Femur (tissue), 1 donor: ENCODE data around the gene PDCD10.
A peak's percentile ranks its signal among the peaks of the same experiment; 100 is the strongest.

Experiments
- DNase-seq: peaks from one replicate; pipeline ENCODE4 v3.0.0-alpha.2; 2017

Gene PDCD10

DNA sequence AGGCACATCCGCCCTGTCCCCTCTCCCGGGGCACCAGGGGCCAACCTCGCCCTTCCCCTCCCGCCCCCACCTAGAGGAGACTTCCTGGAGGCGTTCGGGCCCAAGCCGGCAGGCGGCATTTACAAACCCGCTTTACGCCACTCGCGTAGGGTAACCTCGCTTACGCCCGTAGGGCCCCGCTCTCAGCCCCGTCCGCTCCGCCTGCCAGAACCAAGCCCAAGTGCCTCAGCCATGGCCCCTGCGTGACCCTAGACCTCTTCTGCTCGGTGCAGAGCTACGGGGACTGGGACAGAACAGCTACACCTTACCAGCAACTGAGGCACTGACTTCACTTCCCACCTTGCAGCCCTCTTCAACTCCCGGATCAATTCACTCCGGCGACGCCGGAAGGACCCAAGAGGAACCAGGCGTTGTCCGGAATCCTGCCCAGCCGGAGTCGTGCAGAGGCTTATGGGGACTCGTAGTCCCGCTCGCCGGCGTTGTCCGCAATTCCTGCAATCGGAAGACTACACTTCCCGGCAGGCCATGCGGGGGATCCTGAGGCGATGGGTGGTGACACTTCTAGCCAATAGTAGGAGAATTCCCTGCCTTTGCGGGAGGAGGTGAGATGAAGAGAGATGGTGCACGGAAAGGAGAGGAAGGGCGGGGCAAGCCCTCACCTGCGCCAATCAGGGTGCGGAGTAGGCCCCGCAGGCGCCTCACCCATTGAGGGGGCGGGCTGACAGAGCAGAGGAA, at the start of gene PDCD10:
Gene PDCD10, minus strand, starts transcription at position 395 of the 735 bp plus-strand sequence. CDS start 14,735 bp downstream, outside the sequence.
- DNase-seq: peak; percentile 99

DNA sequence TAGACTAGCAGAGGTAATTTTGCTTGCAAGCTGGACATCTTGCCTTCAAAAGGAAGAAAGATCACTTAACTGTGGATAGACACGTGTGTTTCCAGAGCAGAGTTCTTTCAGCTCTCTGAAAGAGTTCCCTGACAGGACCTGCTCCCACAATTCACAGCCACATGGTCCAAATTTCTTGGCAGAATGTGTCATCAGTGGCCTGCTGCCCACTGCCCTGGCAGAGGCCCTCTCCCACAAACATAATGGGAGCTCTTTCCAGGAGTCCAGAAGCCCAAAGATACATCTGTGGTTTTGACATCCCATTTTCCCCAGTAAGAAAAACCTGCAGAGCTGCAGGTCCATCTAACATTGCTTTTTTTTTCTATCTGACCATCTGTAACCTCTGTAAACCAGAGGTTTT, 49.1 kb upstream of the PDCD10 start:
- DNase-seq: peak; percentile 43

DNA sequence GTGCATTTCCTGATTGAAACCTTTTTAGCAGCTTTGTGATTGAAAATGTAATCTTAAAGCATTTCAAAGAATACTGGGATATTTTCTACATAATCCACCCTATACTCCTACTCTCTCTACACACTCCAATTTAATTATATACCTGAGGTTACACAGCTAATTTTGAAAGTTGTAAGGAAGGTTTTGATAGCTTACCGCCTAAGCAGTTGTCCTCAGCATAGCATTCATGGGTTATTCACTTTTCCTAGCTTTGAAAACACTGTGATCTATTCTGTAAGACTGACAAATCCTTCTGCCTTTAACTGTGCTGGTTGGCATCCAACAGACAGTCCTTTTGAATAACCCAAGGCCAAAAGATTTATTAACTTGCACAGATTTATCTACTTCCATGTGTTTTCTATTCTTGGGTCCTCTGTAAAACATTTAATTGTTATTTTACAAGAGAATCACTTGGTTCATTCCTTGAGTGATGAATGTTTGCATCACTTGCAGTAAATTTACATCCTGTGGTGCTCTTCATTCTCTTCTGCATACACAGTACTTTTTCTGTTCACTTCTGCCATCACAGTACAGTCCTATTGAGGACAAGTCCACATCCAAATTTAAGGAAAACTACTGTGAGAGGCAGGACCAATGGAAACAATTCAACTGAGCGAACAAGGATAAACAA, 45.7 kb upstream of the PDCD10 start:
- DNase-seq: no peak

DNA sequence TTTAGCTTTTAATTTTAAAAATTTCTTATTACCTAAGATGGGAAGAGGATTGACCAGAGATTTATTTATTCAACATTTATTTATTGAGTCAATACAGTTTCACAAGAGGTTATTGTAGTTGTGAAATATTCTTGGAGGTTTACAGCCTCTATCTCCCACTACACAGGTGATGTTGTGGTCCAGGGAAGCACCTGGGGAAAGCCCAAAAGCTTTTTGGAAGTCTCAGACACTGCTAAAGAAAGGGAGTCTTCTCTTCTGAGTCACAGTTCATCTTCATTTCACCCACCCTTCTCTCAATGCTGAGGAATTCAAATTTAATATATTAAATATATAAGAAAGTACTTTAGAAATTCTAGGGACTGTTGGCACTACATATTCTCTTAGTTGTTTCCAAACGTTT, 42.7 kb upstream of the PDCD10 start:
- no peak for DNase-seq

DNA sequence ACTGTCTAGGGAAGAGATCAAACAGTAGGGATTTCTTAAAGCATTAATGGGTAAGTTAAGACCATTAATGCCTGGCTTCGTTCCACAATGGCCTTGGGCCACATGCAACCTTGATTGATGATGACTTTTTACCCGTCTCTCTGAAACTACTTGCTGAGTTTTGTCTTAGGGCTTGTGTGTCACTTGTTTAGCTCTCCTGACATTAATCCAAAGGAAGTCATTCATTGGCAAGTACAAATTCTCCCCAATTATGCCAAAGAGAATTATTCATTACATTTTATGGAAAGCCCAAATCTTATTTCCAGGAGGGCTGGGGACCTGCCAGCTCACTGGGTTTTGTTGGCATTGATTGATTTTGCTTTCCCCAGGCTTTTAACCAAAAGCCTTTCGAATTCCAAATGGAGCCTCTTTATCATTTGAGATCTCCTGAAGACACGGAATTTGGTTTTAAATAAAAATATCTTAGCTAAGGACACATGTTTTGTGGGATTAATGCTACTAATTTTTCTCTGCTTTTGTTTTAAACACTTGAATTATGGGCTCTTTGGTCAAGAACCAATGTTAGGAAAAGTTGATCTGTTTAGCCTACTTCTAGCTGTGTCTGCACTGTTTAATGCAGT, 41.5 kb upstream of the PDCD10 start:
- no peak for DNase-seq

DNA sequence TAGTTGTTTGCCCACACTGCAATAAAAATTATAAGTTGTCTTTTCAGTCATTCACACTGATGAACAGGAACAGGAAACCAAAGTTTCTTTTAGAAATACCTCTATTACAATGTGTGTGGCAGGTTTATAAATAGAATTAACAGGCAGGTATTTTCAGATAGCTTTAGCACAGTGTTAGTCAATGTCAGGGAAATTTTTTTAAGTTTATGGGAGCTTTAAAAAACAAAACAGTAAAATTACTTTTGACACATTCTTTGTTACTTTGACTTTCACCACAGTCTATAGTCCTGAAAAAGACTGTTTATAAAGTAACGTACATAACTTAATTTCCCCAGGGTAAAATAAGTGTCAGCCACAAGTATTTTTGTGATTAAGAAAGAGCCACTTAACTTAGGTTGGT, 38.9 kb upstream of the PDCD10 start:
- DNase-seq: no peak

DNA sequence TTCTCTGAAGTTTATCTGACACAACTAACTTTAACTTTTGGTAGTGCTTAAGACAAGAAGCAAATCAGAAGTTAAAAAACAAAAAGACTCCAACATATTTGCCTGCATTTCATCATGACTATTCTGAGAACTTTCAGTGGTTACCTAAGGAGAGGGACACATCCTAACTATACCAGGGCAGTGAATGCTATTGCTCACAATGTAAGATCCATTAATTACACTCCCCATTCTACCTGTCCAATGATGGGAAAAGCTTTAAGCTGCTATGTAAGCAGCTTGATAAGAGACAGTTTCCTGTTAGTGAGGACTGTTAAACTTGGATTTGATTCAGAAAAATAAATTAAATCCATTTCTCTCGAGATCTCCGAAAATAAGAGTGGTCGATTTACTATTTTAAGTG, 38.3 kb upstream of the PDCD10 start:
- no peak for DNase-seq

DNA sequence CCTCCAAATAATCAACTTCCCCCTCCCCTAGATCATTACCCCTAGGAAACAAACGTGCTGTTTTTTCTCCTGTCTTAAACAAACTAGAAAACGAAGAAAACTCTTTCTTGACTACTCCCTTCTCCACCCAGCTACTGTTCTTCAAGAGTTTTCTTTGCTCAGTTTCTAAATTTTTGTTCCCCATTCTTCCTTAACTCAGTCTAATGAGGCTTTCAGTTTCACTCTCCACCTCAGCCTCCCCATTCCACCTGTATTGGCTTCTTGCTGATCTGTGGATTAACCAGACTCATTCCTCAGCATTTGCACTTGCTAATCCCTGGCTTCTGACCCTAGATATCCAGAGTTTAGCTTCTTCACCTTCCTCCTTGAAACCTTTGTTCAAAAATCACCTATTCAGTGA, 27.6 kb upstream of the PDCD10 start:
- DNase-seq: no peak

DNA sequence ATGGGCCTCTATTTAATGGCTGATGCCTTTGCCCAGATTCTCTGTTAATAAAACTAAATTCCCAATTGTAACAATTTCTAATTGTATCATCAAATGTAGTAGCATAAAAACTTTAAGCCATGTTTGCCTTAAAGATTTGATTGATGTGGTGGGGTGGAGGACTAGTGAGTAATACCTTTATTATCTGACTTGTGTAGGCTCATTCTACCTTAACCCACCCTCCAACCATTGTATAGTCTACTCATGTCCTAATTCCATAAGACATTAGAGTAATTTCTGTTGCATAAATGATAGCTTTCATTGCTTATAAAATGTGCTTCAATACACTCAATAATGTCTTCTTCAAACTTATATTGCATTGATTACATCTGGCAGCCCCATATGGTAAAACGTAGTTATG, 26.6 kb upstream of the PDCD10 start:
- no peak for DNase-seq

DNA sequence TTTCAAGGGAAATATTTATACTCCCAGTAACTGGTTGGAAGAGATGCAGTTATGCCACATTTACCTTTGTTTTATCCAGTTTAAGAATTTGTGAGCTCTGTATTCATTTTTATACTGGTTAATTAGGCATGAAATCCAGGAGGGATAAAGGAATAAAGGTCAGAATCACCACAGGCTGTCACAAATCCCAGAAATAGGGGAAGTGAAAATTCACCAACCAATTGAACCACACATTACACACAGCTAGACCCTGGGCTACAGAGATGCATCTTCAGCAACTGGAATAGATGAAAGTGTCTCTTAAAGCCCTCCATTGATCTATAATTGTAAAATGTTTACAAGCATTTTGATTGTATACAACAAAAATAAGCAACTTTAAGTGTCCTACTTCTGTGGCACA, 19.4 kb upstream of the PDCD10 start:
- no peak for DNase-seq

DNA sequence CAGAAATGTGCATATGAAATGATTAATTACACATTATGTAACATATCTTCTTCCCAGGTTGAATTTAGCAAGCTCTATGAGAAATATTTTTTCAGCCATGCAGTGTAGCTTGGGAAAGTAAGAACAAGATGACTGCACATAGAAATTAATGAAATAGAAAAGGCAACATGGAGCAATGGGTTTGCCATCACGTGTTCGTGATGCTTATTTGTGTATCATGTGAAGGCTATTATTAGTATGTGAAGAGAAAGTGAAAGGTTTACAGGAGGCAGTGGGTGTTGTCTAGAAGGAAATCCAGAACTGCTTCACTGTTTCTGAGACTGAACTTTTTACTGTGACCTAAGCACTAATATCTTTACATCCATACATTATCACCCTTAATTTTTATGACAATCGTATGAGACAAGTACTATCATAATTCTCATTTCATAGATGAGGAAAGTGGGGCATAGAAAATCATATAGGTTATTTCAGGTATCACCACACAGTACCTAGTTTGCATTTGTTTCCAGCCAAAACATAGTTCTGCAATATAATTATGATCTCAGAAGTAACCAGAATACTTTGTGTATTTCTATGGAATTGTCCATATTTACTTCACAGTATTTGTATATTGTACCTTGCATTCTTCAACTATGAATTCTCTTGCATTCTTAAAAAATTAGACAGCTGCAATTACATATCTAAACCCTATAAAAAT, 15.7 kb upstream of the PDCD10 start:
- DNase-seq: no peak

DNA sequence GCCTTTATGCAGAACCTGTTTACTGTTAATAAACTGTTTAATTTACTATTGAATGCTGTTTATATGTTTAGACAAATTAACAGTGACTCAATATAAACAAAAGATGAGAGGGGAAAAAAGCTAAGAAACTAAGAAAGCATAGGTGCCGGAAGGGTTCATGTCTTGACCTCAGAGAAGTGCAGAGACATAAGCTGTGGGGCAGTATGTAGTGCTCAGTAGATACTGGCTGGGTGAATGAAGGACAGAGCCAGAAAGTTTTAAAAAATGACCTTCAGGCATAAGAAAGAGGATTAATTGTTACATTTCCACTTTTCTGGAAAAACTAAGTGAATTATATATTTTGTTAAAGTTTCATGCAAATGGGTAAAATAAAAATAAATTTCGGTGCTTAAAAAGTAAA, 15.0 kb upstream of the PDCD10 start:
- no peak for DNase-seq

DNA sequence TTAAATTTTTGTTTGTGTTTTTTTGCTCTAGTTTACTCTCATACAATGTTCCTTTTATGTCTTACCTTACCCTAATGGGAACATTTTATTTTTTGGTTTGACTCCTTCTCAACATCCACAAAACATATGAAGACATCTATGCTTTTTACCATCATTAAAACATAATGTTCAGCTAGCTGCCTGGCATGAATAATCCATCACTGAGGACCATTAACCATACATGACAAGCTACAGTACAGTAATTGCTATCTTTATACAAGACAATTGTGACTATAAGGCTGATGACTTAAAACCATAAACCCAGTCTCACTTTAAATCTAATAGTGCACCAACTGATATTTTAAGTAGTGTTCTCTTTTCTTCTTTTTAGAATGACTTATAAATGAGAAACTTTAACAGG, 14.5 kb upstream of the PDCD10 start:
- no peak for DNase-seq

DNA sequence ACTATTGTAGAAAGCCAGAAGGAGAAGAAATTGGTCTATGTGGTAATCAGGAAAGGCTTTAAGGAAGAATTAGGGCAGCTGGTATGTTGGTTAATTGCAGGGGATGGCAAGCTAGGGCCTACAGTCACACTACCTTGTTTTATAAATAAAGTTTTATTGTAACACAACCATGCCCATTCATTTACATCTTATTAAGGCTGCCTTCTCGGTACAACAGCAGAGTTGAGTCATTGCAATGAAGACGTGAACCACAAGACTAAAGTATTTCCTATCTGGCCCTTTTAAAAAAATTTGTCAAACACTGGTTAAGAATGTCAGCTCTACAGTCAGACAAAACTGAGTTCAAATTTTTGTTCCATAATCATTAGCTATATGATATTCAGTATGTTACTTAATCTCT, 9.1 kb upstream of the PDCD10 start:
- no peak for DNase-seq

DNA sequence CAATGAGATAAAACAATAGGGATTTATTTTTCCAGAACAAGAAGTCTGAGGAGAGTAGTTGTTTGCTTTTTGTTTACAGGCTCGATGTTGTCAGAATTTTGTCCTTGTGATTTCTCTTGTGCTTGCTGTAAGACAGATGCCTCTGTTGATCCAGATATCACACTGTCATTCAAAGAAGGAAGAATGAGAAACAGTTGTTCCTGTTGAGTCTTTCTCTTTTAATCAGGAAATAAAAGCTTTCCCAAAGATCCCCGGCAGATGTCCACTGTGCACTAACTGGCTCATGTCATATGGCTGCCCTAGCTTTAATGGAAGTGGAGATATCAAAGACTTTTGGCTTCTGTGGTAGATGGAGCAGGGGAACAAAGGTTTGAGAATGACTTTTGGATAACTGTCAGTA, 7.6 kb upstream of the PDCD10 start:
- no peak for DNase-seq

DNA sequence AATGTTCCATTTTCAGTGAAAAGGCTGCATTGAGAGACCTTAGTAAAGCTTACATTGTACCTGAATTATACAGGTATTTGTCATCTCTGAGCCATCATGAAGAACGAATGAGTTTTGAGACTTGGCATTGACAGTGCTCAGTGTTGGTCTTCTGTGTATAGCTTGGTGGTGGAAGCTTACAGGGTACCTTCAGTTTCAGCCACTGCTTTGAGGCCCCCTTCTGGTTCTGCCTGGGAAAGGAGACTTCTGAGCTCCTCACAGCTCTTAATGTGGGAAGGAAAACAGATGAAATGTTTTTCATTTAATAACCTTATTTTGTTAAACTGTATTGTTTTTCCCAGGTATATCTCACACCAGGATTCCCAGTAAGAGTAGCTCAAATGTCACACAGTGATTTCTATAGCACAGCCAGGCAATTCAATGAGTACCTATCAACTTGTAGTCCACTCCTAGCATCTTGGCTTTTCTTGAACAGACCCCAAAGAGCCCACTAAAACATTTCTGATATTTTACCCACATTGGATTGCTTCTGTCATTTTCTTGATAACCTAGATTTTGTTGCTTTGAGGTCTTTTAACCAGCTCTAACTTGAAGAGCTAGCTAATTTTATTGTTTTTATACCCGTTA, 6.4 kb upstream of the PDCD10 start:
- DNase-seq: no peak

DNA sequence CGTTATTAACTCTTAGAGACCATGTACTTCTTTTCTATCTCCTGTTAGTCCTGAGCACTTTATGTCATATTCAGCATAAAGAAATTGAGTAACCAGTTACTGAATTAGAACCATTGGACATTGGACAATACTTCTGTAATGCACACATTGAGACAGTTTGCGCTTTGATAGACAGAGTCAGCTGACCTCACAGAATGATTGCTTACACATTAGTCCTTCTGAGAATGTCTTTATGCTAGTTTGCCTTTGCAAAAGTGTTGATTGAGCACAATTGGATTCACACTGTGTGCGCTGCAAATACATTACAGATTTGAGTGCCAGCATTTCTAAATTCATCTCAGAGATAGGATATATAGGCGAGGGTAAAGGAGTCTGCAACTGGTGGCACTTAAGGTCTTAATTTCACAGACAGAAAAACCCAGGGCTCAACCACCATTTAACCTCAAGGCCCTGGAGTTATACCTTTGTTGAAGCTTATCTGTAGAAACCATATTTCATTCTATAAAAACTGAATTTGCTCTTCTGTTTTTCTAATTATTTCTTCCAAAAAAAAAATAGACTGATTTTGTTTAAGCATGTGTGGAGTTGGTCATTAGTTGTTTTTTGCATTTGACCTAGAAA, 4.6 kb upstream of the PDCD10 start:
- no peak for DNase-seq

DNA sequence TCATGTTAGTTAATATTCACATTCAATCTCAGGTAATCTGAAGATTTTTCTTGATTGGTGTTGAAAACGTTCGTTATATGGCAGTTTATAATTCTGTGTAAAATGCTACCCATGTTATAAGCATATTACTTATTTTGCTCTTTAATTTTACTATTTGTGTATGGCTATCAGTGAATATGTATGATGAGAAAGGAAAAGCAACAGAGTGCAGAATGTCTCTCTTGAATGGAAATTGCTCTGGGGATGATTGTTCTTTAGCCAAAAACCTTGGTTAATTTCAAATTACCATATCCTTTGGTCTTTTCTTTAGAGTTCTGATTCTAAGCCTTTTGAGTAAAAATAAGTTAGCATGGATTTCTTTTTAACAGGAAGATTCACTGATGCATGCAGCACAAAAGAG, 3.3 kb upstream of the PDCD10 start:
- DNase-seq: no peak

DNA sequence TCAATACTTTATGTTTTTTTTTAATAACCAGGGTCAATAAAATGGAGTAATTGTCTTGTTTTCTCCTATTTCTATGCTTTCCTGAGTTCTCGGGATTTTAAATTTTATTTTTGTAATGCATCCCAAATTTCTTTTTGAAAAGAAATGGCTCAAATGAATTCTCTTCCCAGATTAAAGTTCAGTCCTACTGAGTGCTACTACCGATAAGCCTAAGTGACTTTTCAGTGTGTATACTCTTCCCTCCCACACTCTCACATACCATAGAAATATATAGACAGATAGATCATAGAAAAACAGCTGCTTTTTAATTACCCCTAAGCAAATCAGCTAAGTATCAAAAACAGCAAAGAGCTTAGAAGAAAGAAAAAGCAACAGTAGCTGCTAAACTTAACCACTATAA, 2.3 kb upstream of the PDCD10 start:
- DNase-seq: no peak

DNA sequence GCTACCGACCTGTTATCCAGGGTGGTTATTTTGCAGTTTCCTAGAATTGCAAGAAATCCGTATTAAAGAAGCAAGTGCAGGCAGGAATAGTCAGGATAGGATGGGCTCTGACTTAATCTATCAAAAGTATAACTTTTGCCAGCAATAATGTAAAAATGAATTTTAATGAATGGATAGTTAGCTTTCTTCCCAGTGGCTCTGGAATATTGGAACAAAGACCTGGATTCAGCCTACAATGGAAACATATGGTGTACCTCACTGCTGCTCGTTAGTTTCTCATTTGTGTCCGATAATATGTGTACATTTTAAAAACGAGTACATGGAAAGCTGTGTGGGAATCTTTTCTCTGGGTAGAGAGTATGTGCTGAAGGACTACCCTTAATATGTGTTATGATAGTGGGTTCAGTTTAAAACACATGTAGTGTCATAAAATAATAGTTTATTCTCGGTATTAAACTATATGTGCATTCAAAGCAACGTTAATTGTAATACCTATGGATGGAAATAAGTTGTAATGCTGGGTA, 1.6 kb upstream of the PDCD10 start:
- DNase-seq: no peak

DNA sequence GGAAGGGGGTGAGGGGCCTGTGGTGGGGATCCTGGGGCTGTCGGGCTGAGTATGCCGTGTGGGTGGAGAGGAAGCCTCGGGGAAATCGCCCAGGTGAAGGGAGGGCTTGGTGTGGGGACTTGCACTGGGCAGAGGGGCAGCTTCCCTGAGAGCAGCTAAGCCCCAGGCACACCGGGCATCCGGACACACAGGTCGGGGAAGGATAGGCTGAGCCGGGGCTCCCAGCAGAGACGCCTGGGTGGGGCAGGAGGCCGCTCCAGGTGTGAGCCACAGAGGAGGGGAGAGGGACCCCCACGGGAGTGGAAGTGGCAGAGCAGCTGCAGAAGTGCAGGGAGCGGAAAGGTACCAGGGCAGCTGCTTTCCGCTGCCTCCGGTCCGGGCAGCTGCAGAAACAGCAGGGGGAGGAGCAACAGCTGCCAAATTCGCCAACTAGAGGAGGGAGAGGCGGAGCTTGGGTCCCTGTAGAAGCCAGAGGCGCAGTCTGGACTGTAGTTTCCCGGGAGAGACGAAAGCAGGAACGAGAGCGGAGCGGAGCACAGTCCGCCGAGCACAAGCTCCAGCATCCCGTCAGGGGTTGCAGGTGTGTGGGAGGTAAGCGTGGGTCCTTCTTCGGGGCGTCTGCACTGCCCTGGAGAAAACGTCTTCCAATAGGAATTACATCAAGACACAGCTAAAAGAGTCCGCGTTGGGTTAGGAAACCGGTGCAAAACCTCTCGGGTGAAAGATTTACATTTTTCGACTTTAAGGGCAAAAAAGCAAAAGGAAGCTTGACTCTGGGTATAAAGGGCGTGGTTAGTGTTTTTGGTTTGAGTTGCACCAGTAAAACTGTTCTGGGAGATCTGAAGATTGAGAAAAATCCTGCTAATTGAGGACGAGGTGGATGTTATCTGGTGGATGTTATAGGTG, 794 bp upstream of the PDCD10 start, which contains the start of gene SERPINI1:
Gene SERPINI1, plus strand, starts transcription at position 489 of the 906 bp plus-strand sequence. CDS start 53,408 bp downstream, outside the sequence.
- DNase-seq: peak; percentile 92
